Measurements from ENCODE around the gene FRAS1.

- TF ChIP-seq EZH2 (IDR thresholded peaks at IDR 0.05; ENCODE audit: insufficient read depth, low read length) (no peak), CTCF (IDR thresholded peaks at IDR 0.05; ENCODE audit: insufficient read depth, low read depth, low read length) (no peak)
These were observed 108.6 kb downstream of the FRAS1 start for GRCh38 chr4:78165758-78166157.
